Breast epithelium (tissue), 3 donors: Measurements from ENCODE around the gene CDK5R2.

Experiments used
- POLR2AphosphoS5 ChIP-seq, 3 donors: sonication (generic); formaldehyde crosslinking; IDR thresholded peaks; one replicate each; pipeline ENCODE4 v1.6.1; 2017; ENCODE audit warnings: antibody characterized with exemption in 3 of 3
- TF ChIP-seq, protein P1 (sequence below), 3 donors: fragments of 450-650 bp; IDR thresholded peaks; one replicate each; pipeline ENCODE4 v1.5.1; 2016 to 2017; ENCODE audit warnings: antibody characterized with exemption in 3 of 3, mild to moderate bottlenecking in 3 of 3, moderate library complexity in 3 of 3

DNA sequence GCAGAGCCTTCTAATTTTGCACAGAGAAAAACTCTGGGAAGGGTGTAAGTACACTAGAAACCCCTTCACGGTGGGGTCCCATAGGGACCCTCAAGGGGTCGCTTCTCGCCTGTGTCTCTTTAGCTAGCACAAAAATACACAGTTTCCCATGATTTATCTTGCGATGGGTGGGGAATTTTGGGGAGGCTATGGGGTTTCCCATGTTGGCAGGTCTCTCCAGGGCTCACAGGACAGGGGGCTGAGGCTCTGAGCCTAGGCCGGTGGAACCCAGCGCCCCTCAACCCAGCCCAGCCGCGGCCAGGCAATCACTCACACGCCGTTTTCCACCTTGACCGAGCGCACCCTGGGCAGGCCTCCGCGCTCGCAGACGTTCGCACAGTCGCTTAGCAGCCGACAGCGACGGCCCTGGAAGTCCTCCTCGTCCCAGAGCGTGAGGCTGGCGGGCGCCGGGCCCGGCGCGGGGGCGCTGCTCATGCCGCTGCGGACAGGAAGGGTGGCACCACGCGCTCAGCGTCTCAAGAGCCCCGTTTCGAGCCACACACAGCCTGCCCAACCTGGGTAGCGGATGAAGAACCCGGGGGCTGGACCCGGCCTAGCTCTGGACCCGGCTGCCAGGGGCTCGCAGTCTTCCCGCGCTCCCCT lies 33.4 kb downstream of the CDK5R2 start:
- no peak for TF ChIP-seq POLR2AphosphoS5 (IDR thresholded peaks at IDR 0.05)
- TF ChIP-seq, protein P1, sequence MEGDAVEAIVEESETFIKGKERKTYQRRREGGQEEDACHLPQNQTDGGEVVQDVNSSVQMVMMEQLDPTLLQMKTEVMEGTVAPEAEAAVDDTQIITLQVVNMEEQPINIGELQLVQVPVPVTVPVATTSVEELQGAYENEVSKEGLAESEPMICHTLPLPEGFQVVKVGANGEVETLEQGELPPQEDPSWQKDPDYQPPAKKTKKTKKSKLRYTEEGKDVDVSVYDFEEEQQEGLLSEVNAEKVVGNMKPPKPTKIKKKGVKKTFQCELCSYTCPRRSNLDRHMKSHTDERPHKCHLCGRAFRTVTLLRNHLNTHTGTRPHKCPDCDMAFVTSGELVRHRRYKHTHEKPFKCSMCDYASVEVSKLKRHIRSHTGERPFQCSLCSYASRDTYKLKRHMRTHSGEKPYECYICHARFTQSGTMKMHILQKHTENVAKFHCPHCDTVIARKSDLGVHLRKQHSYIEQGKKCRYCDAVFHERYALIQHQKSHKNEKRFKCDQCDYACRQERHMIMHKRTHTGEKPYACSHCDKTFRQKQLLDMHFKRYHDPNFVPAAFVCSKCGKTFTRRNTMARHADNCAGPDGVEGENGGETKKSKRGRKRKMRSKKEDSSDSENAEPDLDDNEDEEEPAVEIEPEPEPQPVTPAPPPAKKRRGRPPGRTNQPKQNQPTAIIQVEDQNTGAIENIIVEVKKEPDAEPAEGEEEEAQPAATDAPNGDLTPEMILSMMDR (IDR thresholded peaks at IDR 0.05): no peak
